BE2C (cell line): ENCODE measurements around the gene ZBTB46.

Experiments used
- DNase-seq: peaks from one replicate; pipeline ENCODE4 v3.0.0-alpha.2; 2020
- H3K27me3 ChIP-seq: fragments of 250-450 bp; sonication (Bioruptor Pico); 2 replicates; pipeline ENCODE4 v1.5.1; 2020; ENCODE audit warnings: mild to moderate bottlenecking
- H3K36me3 ChIP-seq: fragments of 250-450 bp; sonication (Bioruptor Pico); 2 replicates; pipeline ENCODE4 v1.5.1; 2020; ENCODE audit warnings: mild to moderate bottlenecking
- H3K4me1 ChIP-seq: fragments of 250-450 bp; sonication (Bioruptor Pico); 2 replicates; pipeline ENCODE4 v1.5.1; 2020
- H3K4me3 ChIP-seq: 2 replicates; pipeline ENCODE4 v1.5.1; 2011; ENCODE audit warnings: low read depth, low read length
- H3K9me3 ChIP-seq: fragments of 250-450 bp; sonication (Bioruptor Pico); 2 replicates; pipeline ENCODE4 v1.5.1; 2020
- TF ChIP-seq, protein P1 (sequence below): IDR thresholded peaks from 2 replicates; pipeline ENCODE4 v1.5.1; 2012; ENCODE audit warnings: mild to moderate bottlenecking, low read depth, low read length

Gene ZBTB46

GRCh38 chr20:63814891-63815614, 16.0 kb downstream of the ZBTB46 start:
- TF ChIP-seq, protein P1, sequence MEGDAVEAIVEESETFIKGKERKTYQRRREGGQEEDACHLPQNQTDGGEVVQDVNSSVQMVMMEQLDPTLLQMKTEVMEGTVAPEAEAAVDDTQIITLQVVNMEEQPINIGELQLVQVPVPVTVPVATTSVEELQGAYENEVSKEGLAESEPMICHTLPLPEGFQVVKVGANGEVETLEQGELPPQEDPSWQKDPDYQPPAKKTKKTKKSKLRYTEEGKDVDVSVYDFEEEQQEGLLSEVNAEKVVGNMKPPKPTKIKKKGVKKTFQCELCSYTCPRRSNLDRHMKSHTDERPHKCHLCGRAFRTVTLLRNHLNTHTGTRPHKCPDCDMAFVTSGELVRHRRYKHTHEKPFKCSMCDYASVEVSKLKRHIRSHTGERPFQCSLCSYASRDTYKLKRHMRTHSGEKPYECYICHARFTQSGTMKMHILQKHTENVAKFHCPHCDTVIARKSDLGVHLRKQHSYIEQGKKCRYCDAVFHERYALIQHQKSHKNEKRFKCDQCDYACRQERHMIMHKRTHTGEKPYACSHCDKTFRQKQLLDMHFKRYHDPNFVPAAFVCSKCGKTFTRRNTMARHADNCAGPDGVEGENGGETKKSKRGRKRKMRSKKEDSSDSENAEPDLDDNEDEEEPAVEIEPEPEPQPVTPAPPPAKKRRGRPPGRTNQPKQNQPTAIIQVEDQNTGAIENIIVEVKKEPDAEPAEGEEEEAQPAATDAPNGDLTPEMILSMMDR = no peak
- DNase-seq = no peak
- Histone ChIP-seq H3K4me1 (no peaks in the 10 kb centered on the region), H3K9me3 (no peaks in the 10 kb centered on the region), H3K36me3 (no peaks in the 10 kb centered on the region), H3K4me3 (no peak overlapping the region), H3K27me3 (no peaks in the 10 kb centered on the region; the same call in 1 of the 2 replicates)

- Histone ChIP-seq H3K27me3 (no peaks in the 10 kb centered on the region), H3K9me3 (no peaks in the 10 kb centered on the region), H3K4me1 (no peaks in the 10 kb centered on the region), H3K4me3 (no peak overlapping the region), H3K36me3 (no peaks in the 10 kb centered on the region)
- TF ChIP-seq, protein P1 = no peak
- no peak for DNase-seq
These were observed 19.6 kb downstream of the ZBTB46 start for GRCh38 chr20:63811491-63811875.

DNA sequence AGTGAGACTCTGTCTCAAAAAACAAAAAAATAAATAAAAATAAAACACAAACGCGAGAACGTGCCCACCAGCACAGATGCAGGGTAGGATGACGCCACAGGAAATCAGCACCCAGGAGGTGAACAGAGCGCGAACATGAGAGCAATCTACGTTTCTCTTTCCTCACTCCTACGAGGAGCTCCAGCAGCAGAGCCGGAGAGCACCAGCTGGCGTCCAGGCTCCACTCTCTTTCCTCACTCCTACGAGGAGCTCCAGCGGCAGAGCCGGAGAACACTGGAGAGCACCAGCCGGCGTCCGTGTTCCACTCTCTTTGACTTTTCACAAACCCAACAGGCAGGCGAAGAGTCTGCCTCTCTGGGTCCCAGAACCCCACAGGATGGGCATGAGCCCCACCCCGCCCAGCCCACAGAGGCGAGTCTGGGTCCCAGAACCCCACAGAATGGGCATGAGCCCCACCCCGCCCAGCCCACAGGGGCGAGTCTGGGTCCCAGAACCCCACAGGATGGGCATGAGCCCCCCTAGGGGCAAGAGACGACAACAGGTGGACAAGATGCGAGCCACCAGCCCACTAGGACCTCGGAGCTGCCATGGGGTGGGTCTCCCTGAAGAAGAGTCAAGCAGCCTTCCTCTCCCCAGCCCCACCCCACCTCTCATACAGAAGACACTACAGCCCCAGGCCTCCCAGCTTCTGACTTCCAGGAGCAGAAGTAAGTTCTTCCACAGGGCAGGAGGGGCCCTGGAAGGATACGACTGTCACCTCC, 20.2 kb downstream of the ZBTB46 start:
- Histone ChIP-seq H3K4me3 (no peak overlapping the region), H3K4me1 (no peaks in the 10 kb centered on the region), H3K36me3 (no peaks in the 10 kb centered on the region), H3K27me3 (no peaks in the 10 kb centered on the region), H3K9me3 (no peaks in the 10 kb centered on the region)
- TF ChIP-seq, protein P1 = no peak
- no peak for DNase-seq

GRCh38 chr20:63809856-63810255, 21.2 kb downstream of the ZBTB46 start:
- TF ChIP-seq, protein P1 = no peak
- no peak overlapping the region for H3K4me3 ChIP-seq
- no peaks in the 10 kb centered on the region for H3K4me1 ChIP-seq
- no peaks in the 10 kb centered on the region for H3K27me3 ChIP-seq
- DNase-seq = no peak
- H3K9me3 ChIP-seq = no peaks in the 10 kb centered on the region
- no peaks in the 10 kb centered on the region for H3K36me3 ChIP-seq

GRCh38 chr20:63808964-63809674, 21.9 kb downstream of the ZBTB46 start:
- no peak for DNase-seq
- no peaks in the 10 kb centered on the region for H3K27me3 ChIP-seq
- TF ChIP-seq, protein P1 = no peak

More at GRCh38 chr20:63808964-63809674, 21.9 kb downstream of the ZBTB46 start:
- Histone ChIP-seq H3K36me3 (no peaks in the 10 kb centered on the region), H3K4me3 (no peak overlapping the region), H3K9me3 (no peaks in the 10 kb centered on the region), H3K4me1 (no peaks in the 10 kb centered on the region)
